K562 (cell line): ENCODE results near the gene AMMECR1.

Experiments
- AFF4 ChIP-seq: sonication (generic); formaldehyde crosslinking; IDR thresholded peaks from 2 replicates; pipeline ENCODE4 v1.8.0; 2023; ENCODE audit warnings: mild to moderate bottlenecking, missing genetic modification reagents
- CHD2 ChIP-seq: IDR thresholded peaks from 2 replicates; pipeline ENCODE4 v1.6.1; 2011; ENCODE audit warnings: low read depth, low read length
- HNRNPLL ChIP-seq: fragments of 200-400 bp; formaldehyde crosslinking; IDR thresholded peaks from 2 replicates; pipeline ENCODE4 v1.6.1; 2017; ENCODE audit warnings: low read length, low read depth, mild to moderate bottlenecking; ENCODE audit not compliant: poor library complexity, severe bottlenecking
- PPARD ChIP-seq: fragments of 250-450 bp; sonication (Bioruptor Pico); IDR thresholded peaks from 2 replicates; pipeline ENCODE4 v1.8.0; 2022; ENCODE audit warnings: inconsistent platforms, mild to moderate bottlenecking, moderate library complexity
- RAD21 ChIP-seq, 2 experiments: fragments of 250-450 bp in 1 of 2; fragments of 450-650 bp in 1 of 2; sonication (Bioruptor Pico) in 1 of 2; formaldehyde crosslinking in 1 of 2; IDR thresholded peaks in 1 of 2; conservative IDR thresholded peaks in 1 of 2; 2 replicates each; pipeline versions ENCODE4 v1.4.0 to v1.8.0; 2020 to 2022; ENCODE audit warnings: mild to moderate bottlenecking in 2 of 2, moderate library complexity in 1 of 2
- TEAD4 ChIP-seq, 2 experiments: sonication (generic) in 1 of 2; formaldehyde crosslinking in 1 of 2; IDR thresholded peaks; 2 replicates each; pipeline versions ENCODE4 v1.6.1 to v1.8.0; 2012 to 2022; ENCODE audit warnings: borderline replicate concordance in 1 of 2, inconsistent platforms in 1 of 2, low read length in 1 of 2, mild to moderate bottlenecking in 1 of 2, missing genetic modification reagents in 1 of 2
- ZNF592 ChIP-seq: fragments of 450-650 bp; IDR thresholded peaks from 2 replicates; pipeline ENCODE4 v1.6.1; 2017; ENCODE audit warnings: antibody characterized with exemption, mild to moderate bottlenecking
- TF ChIP-seq, protein P1 (sequence below): sonication (generic); formaldehyde crosslinking; IDR thresholded peaks from 2 replicates; pipeline ENCODE4 v1.8.0; 2022; ENCODE audit warnings: missing genetic modification reagents, mild to moderate bottlenecking, moderate library complexity, borderline replicate concordance

- TF ChIP-seq CHD2 (no peak), ZNF592 (no peak), PPARD (CRISPR knock-in tag) (no peak), HNRNPLL (no peak), RAD21 (CRISPR knock-in tag; conservative IDR thresholded peaks at IDR 0.05 in 1 of 2, IDR thresholded peaks at IDR 0.05 in 1 of 2) (no peak), TEAD4 (IDR thresholded peaks at IDR 0.05; ENCODE audit: low read length) (no peak), TEAD4 (CRISPR knock-in tag; IDR thresholded peaks at IDR 0.05; ENCODE audit: borderline replicate concordance) (no peak), AFF4 (CRISPR knock-in tag) (no peak)
- TF ChIP-seq, protein P1, sequence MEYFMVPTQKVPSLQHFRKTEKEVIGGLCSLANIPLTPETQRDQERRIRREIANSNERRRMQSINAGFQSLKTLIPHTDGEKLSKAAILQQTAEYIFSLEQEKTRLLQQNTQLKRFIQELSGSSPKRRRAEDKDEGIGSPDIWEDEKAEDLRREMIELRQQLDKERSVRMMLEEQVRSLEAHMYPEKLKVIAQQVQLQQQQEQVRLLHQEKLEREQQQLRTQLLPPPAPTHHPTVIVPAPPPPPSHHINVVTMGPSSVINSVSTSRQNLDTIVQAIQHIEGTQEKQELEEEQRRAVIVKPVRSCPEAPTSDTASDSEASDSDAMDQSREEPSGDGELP (CRISPR knock-in tag), result no peak
Measured at GRCh38 chrX:110215411-110215810, 102.5 kb downstream of the AMMECR1 start.
